HuH-7 (cell line): ENCODE measurements around the gene KLHL29.

Experiments used
- DNase-seq: peaks from one replicate; pipeline ENCODE4 v3.0.0; 2011; ENCODE audit warnings: low spot score

The KLHL29 gene

GRCh38 chr2:23478087-23478932 lies 93.3 kb downstream of the KLHL29 start:
- no peak for DNase-seq

- no peak for DNase-seq
Measured at GRCh38 chr2:23478933-23479683, 94.1 kb downstream of the KLHL29 start.

GRCh38 chr2:23480957-23481797 lies 96.2 kb downstream of the KLHL29 start:
- no peak for DNase-seq

- no peak for DNase-seq
Measured at GRCh38 chr2:23482188-23482587, 97.2 kb downstream of the KLHL29 start.

GRCh38 chr2:23482607-23483006 lies 97.6 kb downstream of the KLHL29 start:
- no peak for DNase-seq

GRCh38 chr2:23483791-23484190 lies 98.8 kb downstream of the KLHL29 start:
- DNase-seq, result no peak

- DNase-seq, result no peak
Measured at GRCh38 chr2:23484275-23484674, 99.3 kb downstream of the KLHL29 start.

GRCh38 chr2:23484767-23485166 lies 99.8 kb downstream of the KLHL29 start:
- DNase-seq, result no peak

GRCh38 chr2:23485261-23485660 lies 100.3 kb downstream of the KLHL29 start:
- DNase-seq, result no peak

GRCh38 chr2:23485841-23486683 lies 101.1 kb downstream of the KLHL29 start:
- DNase-seq, result no peak

GRCh38 chr2:23486684-23487075 lies 101.7 kb downstream of the KLHL29 start:
- no peak for DNase-seq

- no peak for DNase-seq
Measured at GRCh38 chr2:23487735-23488492, 102.9 kb downstream of the KLHL29 start.

- DNase-seq, result no peak
Measured at GRCh38 chr2:23488584-23488983, 103.6 kb downstream of the KLHL29 start.

GRCh38 chr2:23489471-23490322 lies 104.7 kb downstream of the KLHL29 start:
- DNase-seq, result no peak

- DNase-seq, result no peak
Measured at GRCh38 chr2:23491591-23492336, 106.8 kb downstream of the KLHL29 start.

- DNase-seq, result no peak
Measured at GRCh38 chr2:23492337-23492675, 107.3 kb downstream of the KLHL29 start.

GRCh38 chr2:23492921-23493320 lies 107.9 kb downstream of the KLHL29 start:
- peak; percentile 52 for DNase-seq

- DNase-seq, result no peak
Measured at GRCh38 chr2:23493846-23494245, 108.9 kb downstream of the KLHL29 start.

- no peak for DNase-seq
Measured at GRCh38 chr2:23494286-23494685, 109.3 kb downstream of the KLHL29 start.
